CD1c-positive myeloid dendritic cell (primary cell): ENCODE data around the gene FGR.
"Not testable (repeated sequence)": the region's sequence is repeated elsewhere in the genome, so short reads cannot be mapped to it uniquely, and the experiment has no call there.

Experiments
- DNase-seq: peaks from one replicate; pipeline ENCODE4 v3.0.0-alpha.2; 2016; ENCODE audit errors: extremely low spot score

The FGR gene

DNA sequence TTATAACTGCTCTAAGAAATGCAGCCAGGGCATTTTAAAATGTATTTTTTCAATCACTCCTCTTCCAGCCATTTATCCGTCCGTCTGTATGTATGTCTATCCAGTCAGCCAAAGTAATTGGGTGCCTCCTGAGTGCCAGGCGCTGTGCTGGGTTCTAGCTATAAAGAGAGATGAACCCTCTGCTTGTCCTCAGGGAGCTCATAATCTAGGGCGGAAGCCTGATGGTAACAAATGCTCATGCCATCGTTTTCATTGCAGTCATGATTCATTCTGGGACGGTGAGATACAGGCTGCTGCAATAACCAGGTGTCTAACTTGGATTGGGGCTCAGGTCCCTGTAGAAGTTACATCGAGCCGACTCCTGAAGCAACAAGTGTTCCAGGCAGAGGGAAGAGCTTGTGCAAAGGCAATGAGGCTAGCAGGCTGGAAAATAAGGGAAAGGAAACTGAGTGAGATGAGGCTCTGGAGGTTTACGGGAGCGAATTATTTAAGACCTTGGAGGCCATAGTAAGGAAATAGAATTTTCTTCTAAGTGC, 25.4 kb upstream of the FGR start:
- peak; percentile 24 for DNase-seq

DNA sequence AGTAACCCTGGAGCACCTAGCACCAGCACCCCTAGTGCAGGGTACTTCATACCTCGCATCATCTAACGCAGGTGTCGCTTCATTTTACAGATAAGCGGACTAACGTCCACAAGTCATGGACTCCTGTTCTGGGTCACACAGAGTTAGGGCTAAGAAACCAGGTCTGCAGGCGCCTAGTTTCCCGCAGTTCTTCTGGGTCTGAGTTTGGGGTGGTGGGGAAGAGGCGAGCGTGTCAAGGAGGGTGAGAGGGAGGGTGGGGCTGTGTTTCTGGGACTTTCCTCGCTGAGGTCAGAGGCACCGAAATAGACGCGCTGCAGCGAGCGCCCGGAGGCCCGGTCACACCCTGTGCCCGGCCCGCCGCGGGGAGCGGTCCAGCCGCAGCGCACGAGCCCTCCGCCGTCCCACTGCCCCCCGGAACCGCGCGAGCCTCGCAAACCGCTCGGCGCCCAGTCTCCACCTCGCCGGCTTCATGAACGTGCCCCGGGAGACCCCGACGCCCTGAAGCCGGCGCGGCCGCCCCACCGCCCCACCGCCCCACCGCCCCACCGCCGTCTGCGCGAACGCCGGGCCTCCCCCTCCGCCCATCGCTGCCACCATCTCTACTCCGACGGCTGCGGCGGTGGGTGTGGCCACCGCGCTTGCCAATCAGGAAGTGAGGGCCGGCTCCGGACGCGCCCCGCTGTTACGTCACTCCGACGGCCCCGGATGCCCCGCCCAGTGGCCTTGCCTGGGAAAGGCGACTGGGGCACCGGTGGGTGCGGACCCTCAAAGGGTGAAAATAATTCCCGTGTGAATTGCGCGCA, 24.7 kb upstream of the FGR start:
- peak; percentile 91 for DNase-seq

DNA sequence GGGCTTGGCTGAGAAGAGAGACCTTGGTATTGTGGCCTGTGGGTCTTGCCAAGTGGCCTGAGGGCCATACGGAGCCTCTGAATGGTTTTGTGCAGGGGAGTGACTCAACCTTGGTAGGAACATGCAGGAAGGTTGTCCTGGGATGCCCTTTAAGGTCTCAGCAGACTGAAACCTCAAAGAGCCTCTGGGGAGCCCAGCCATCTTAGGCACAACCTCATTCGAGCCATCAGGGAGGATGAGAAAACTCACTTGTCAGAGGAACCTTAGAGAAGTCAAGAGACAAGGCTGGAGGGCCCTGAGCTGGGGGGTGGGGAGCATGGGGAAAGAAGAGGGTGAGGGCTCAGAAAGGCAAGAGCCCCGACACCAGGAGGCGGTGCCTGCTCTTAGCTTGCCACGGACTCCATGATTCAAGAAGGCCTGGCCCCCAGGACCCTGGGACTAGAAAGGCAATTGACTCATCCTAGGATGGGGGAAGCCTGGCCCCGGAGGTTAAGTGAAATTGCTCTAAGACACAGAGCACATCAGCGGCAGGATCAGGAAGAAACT, 24.0 kb upstream of the FGR start:
- DNase-seq, result peak; percentile 50

DNA sequence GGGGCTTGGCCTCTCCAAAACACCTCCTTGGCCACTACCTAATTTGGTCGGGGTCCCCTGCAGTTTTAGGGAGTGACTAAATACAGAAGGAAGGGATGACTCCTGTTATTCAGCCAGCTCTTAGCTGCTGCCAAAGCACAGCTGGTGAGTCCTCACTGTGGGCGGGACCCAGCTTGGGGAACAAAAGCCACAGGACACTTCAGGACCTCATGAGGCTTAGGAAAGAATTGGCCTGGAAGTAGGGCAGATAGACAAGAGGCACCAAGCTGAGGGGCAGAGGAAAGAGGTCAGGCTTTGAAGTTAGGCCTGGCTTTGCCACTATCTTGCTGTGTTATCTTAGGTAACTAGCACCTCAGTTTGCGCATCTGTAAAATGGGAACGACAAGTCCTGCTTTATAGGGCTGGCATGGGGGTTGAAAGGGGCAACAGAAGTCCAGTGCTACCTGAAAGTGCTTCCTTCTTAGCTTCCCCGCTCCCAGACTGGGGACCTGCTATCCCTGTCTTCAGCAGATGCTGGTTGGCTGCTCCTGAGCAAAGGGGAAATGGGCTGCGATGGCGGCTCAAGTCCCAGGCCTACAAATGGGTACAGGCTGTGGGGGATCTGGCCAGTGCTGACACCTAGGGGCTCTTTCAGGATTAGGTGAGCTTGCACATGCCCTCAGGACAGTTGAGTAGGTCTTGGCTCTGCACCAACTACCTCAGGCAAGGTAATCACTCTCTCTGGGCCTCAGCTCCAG, 21.3 kb upstream of the FGR start:
- DNase-seq, result peak; percentile 91

DNA sequence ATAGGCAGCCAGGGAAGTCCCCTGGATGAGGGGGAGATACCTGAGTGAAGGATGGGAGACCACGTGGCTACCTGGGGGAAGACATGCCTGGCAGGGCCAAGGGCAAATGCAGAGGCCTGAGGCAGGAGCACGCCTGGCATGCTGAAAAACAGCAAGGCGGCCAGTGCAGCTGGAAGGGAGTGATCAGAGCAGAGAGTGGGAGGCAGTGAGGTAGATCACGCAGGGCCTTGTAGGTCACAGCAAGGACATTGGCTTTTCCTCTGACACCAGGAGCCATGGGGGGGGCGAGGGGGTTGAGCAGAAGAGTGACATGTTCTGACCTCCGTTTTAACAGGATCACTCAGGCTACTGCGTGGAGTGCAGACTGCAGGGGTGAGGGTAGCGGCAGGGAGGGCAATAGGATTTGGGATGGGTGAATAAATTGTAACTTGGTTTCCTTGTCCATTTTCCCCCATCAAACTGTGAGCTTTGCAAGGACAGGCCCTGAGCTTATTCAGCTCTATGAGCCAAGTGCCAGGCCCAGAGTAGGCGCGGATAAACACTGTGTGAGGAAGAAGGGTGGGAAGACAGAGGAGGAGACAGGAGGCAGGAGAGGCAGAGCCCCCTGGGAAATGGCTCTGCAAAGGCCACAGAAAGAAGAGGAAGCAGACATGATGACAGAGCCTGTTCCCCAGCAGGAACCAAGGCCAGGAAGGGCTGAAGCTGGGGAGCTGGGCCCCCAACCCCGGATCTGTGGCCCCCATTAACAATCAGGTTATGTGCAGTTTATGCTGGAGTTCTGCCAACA, 20.4 kb upstream of the FGR start:
- DNase-seq, result peak; percentile 68

DNA sequence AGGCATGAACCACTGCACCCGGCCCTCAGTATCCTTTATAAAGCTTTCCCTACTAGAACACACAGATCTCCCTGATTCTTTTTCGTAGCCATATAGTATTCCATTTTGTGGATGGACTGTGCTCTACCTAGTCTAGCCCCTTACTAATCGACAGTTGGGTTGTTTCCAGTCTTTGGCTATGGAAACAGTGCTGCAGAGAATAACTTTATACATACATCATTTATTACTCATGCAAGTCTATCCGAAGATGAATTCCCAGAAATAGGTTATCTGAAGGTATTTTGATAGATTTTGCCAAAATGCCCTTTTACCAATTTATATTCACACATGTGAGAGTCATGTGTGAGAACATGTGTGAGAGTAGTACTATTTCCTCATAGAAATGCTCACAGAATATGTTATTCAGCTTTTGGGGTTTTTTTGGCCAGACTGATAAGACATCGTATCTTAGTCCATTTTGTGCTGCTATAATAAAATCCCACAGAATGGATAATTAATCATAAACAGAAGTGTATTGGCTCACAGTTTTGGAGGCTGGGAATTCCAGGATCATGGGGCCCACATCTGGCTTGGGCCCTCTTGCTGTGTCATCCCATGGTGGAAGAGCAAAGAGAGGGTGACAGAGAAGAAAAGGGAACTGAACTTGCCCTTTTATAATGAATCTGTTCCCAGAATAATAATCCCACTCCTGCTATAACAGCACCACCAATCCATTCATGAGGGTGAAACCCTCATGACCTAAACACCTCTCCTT, 17.3 kb upstream of the FGR start:
- DNase-seq, result peak; percentile 35

DNA sequence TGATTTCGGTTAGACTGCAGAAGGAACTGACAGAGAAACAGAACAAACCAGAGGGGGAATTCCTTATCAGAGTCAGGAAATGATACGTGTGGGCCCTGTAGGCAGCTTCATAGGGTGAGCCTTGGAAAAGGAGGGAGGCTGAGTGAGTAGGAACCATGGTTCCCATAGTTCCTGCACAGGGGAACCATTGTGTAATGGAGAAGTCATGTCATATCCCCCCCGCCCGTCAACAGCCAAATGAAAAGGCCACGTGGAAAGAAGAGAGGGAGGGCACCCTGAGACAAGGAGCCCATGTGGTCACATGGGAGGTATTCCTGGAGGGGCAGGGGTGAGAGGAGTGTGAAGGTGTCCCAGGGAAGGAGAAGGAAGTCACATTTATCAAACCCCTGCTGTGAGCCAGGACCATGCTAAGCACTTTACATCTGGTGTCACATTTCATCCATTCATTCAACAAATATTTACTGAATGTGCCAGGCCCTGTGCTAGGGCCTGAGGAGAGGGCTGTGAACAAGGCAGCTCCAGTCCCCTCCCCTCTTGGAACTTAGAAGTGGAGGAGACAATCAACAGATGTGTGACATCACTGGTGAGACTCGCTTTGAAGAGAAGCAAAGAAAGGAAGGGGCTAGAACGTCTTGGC, 15.7 kb upstream of the FGR start:
- DNase-seq, result peak; percentile 88

DNA sequence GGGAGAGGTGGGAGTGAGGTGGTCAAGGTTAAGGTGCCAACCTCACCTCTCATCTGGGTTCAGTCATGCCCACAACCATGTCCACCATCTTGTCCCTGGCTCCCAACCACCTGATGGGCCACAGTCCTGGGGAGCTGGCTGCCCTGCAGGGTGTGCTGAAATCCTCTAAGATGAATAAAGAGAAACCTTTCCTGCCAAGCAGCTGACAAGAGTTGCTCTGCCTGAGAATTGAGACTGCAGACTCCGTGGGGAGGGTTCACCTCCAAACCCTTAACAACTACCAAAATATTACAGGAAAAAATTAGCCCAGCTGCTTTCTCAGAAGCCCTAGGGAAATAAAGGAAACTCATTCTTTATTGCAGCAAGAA, 15.2 kb upstream of the FGR start:
- DNase-seq, result no peak

DNA sequence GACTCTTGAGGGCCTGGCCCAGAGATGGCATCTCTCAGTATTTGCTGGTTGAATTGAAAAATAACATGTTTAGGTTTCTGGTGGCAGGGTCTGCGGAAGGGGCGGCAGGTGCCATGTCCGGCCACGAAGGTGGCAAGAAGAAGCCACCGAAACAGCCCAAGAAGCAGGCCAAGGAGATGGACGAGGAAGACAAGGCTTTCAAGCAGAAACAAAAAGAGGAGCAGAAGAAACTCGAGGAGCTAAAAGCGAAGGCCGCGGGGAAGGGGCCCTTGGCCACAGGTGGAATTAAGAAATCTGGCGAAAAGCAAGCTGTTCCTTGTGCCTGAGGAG, 14.3 kb upstream of the FGR start:
- no peak for DNase-seq

DNA sequence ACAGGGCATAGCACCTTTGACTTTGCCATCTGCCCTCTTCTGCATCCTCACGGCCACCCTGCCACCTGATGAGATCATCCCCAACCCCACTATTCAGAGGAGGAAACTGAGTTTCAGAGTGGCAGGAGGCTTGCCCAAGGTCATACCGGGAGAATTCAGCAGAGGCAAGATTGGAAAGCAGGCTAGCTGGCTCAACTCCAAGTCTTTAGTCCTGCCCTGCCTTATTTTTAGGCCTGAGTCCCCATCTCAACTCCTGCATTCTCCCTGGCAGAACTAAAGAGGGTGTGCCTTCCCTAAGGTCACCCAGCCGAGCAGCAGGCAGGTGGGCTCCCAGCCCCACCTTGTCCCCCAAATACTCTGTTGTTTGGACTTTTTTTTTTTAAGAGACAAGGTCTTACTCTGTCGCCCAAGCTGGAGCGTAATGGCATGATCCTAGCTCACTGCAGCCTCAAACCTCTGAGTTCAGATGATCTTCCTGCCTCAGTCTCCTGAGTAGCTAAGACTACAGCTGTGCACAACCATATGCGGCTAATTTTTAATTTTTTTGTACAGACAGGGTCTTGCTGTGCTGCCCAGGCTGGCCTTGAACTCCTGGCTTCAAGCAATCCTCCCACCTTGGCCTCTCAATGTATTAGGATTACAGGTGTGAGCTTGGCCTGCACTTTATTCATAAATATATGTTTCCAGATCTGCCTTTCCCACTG, 13.8 kb upstream of the FGR start:
- DNase-seq, result no peak

DNA sequence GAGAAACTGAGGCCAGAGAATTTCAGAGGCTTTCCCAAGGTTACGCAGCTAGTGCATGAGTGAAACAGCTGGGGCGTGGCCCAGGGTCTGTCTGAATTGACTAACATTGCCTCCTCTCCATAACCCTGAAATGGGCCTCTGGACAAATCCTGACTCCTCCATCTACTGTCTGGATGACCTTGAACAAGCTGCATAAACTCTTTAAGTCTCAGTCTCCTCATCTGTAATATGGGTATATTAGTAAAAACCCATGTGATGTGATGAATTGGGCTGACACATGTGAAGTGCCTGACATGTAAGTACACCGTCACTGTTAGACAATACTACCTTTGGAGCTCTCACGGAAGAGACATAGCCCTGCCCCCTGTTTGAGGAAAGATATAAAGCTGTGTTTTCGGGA, 12.3 kb upstream of the FGR start:
- no peak for DNase-seq

DNA sequence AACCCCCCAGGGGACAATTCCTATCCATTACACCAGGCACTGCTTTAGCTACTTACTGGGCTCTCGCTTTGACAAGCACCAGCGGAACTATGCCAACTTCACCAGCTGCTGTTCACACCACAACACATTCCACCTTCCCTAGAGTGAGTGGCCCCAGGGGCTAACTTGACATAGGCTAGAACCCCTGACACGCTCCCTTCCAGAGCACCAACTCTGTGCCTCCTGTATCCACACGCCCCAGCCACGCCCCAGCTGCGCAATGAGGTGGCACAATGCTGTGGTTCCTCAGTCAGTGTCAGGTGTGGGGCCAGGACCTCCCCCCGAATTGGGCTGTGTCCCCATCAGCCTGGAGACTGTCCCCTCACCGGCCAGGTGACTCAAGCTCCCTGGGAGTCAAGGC, 11.7 kb upstream of the FGR start:
- DNase-seq, result no peak

DNA sequence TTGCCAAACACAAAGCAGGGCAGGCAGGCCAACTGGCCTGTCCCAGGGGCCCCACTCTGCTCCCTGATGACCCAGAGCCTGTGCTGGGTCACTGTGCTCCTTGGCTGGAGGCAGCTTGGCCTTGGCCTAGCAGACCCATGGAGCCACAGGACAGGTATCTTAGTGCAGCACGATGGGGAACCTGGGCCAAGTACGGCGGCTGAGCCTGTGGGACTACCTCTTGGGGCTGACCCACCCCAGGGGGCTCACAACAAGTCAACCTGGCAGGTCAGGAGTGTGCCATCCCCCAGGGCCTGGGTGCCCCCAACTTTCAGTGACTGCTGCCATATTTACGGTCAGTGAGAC, 10.1 kb upstream of the FGR start:
- DNase-seq, result no peak

DNA sequence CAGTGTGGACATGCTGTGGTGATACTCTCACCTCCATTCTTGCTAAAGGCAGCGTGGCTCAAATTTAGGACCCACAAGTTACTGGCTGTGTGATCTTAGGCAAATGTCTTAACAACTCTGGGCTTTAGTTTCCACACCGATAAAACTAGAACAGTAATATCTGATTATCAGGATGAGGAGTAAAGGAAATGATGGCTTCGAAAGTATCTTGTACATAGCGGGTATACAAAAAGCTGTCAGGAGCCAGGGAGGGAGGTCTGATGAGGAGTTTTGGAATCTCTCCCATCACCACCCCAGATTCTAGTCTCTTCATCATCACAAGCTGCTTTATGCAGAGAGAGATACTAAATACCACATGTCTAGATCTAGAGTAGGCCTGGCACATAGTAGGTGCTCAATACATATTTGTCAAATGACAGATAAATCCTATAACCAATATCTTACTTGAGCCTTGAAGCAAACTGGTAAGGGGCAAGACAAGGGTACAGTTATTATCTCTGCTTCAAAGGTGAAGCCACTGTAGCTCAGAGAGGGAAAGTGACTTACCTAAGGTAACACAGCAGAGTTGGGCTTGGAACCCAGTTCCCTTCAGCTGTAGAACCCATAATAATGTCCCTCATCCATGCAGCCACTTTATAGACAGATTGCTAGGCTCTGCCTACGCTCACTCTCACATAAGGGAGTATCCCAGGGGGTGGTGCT, 9.5 kb upstream of the FGR start:
- no peak for DNase-seq

DNA sequence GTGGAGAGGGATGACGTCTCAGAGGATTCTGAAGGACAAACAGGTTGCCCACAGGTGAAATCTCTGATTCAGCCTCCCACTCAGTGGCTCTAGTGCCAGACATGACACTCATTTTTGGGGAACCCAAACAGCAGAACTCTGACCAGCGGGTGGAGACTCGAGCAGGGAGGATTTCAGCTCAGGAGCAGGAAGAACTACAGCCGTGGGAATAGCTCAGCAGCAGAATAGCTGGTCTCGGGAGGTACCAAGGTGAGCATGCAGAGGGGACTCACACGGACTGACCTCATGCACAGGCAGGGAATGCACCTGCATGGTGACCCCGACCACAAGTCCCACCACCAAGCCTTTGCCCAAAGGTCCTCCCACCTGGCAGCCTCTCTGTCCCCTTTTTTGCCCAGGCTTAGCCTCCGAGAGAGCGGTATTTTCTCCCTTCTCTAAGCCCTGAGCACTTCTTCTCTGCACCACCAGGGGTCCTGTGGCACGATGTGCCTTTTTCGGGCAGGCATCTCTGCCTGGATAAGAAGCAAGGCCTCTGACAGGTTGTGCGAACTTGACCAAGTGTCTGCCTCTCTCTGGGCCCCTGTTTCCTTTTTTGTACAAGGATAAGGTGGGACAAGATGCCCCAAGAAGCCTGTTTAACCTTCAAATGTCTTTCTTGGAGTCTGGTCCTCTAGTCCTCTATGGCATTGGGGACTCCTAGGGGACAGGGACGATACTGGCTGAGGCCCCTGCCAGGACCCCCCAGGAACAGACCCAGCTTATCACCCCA, 8.8 kb upstream of the FGR start:
- DNase-seq, result peak; percentile 67

DNA sequence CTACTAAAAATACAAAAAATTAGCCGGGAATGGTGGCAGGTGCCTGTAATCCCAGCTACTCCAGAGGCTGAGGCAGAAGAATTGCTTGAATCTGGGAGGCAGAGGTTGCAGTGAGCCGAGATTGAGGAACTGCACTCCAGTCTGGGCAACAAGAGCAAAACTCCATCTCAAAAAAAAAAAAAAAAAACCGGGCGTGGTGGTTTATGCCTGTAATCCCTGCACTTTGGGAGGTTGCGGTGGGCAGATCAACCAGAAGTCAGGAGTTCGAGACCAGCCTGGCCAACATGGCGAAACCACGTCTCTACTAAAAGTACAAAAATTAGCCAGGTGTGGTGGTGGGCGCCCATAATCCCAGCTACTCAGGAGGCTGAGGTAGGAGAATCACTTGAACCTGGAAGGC, 5.5 kb upstream of the FGR start:
- not testable (repeated sequence) for DNase-seq

DNA sequence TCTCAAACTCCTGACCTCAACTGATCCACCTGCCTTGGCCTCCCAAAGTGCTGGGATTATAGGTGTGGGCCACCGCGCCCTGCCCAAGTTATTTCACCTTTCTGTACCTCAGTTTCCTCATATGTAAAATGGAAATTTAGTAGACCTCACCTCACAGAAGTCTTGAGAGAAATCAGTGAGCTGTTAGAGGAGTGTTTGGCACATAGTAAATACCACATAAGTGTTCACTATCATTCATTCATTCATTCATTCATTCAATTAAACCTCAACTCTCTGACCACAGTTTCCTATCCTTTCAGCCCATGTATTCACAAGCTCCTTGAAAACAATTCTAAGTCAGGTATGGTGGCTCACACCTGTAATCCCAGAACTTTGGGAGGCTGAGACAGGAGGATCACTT, 3.8 kb upstream of the FGR start:
- no peak for DNase-seq

DNA sequence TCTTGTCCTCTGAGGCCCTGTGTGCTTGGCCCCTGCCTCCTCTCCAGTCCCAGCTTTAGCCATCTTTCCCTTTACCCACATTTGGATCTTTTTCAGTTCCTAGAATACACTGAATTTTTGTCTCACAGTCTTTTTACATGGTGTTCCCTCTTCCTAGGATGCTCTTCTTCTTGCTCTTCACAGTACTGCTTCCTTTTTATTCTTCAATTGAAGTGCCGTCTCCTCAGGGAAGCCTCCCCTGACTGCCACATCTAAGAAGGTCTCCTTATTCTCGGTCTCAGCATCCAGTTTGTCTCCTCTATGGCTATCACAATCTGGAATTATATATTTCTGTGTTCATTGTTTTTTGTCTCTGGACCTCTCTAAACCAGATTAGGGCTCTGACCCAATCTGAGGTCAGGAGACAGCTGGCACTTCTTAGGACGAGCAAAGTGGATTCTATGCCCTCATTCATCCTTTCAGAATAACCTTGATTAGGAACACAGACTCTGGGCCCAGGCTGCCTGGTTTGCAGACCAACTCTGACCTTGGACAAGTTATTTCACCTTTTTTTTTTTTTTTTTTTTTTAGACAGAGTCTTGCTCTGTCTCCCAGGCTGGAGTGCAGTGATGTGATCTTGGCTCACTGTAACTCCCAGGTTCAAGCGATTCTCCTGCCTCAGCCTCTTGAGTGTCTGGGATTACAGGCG, 3.2 kb upstream of the FGR start:
- DNase-seq, result no peak
